ENCODE results near the gene FOXN3.
A peak's percentile ranks its signal among the peaks of the same experiment; 100 is the strongest.

The FOXN3 gene

GRCh38 chr14:89407856-89408255, 9.2 kb downstream of the FOXN3 start:
- no peak for DNase-seq

- no peak for DNase-seq
These were observed 10.1 kb downstream of the FOXN3 start for GRCh38 chr14:89406941-89407340.

GRCh38 chr14:89406361-89406760, 10.7 kb downstream of the FOXN3 start:
- DNase-seq: no peak

GRCh38 chr14:89405712-89406111, 11.3 kb downstream of the FOXN3 start:
- DNase-seq: no peak

GRCh38 chr14:89402363-89402762, 14.7 kb downstream of the FOXN3 start:
- DNase-seq: no peak

- no peak for DNase-seq
These were observed 15.3 kb downstream of the FOXN3 start for GRCh38 chr14:89401761-89402160.

- no peak for DNase-seq
These were observed 15.8 kb downstream of the FOXN3 start for GRCh38 chr14:89401241-89401640.

- DNase-seq: no peak
These were observed 16.5 kb downstream of the FOXN3 start for GRCh38 chr14:89400529-89400928.

- peak; percentile 98 to 99 for DNase-seq
These were observed 17.4 kb downstream of the FOXN3 start for GRCh38 chr14:89399594-89400068.

- no peak for DNase-seq
These were observed 17.9 kb downstream of the FOXN3 start for GRCh38 chr14:89399157-89399556.

- no peak for DNase-seq
These were observed 19.3 kb downstream of the FOXN3 start for GRCh38 chr14:89397569-89398230.

GRCh38 chr14:89394972-89395371, 22.1 kb downstream of the FOXN3 start:
- no peak for DNase-seq

GRCh38 chr14:89393222-89393745, 23.7 kb downstream of the FOXN3 start:
- peak in 1 of 2 experiments; percentile 63 for DNase-seq

- no peak for DNase-seq
These were observed 24.9 kb downstream of the FOXN3 start for GRCh38 chr14:89392181-89392580.

- DNase-seq: no peak
These were observed 25.5 kb downstream of the FOXN3 start for GRCh38 chr14:89391556-89391955.

- DNase-seq: no peak
These were observed 25.9 kb downstream of the FOXN3 start for GRCh38 chr14:89391123-89391522.

GRCh38 chr14:89388853-89389252, 28.2 kb downstream of the FOXN3 start:
- DNase-seq: no peak

GRCh38 chr14:89387922-89388685, 28.9 kb downstream of the FOXN3 start:
- no peak for DNase-seq

- DNase-seq: peak; percentile 90 to 98
These were observed 30.7 kb downstream of the FOXN3 start for GRCh38 chr14:89386212-89386886.

GRCh38 chr14:89384636-89385035, 32.4 kb downstream of the FOXN3 start:
- DNase-seq: no peak

- DNase-seq: peak; percentile 59 to 87
These were observed 33.0 kb downstream of the FOXN3 start for GRCh38 chr14:89384023-89384422.

- no peak for DNase-seq
These were observed 33.9 kb downstream of the FOXN3 start for GRCh38 chr14:89382901-89383845.

All from NCI-H524 (cell line).